ENCODE results near the gene RPS18. TPM values are rescaled to one million over a fixed set of nuclear protein-coding genes. Genes with fewer than 3 reads are reported as not detected.

The RPS18 gene
- total and polyA plus RNA-seq, 4 donors: 1,293 to 3,565 (median 1,656) TPM

- peak overlapping the region; percentile 95 for H3K27ac ChIP-seq (ENCODE audit: low read depth, low read length)
- peak overlapping the region; percentile 92 for H3K4me3 ChIP-seq (ENCODE audit: low read depth, low read length)
- H3K27me3 ChIP-seq (ENCODE audit: control insufficient read depth, insufficient read depth, low read length): no peaks in the 10 kb centered on the region
- peak in 2 of 6 donors; percentile 78 for DNase-seq (ENCODE audit: low read depth in 4 of 6, low spot score in 6 of 6)
- WGBS (ENCODE audit: insufficient coverage): under 1% methylated on average over 32 of the region's 33 CpGs
- H3K4me1 ChIP-seq (ENCODE audit: control insufficient read depth, insufficient read depth, low read length): peaks cover 46% of the 10 kb centered on the region
- no peaks in the 10 kb centered on the region for H3K9me3 ChIP-seq (ENCODE audit: control insufficient read depth, insufficient read depth, low read length)
- H3K36me3 ChIP-seq (ENCODE audit: control insufficient read depth, insufficient read depth, low read length): peaks cover 24% of the 10 kb centered on the region
These were observed 41.3 kb downstream of the RPS18 start for GRCh38 chr6:33313105-33313708.

DNA sequence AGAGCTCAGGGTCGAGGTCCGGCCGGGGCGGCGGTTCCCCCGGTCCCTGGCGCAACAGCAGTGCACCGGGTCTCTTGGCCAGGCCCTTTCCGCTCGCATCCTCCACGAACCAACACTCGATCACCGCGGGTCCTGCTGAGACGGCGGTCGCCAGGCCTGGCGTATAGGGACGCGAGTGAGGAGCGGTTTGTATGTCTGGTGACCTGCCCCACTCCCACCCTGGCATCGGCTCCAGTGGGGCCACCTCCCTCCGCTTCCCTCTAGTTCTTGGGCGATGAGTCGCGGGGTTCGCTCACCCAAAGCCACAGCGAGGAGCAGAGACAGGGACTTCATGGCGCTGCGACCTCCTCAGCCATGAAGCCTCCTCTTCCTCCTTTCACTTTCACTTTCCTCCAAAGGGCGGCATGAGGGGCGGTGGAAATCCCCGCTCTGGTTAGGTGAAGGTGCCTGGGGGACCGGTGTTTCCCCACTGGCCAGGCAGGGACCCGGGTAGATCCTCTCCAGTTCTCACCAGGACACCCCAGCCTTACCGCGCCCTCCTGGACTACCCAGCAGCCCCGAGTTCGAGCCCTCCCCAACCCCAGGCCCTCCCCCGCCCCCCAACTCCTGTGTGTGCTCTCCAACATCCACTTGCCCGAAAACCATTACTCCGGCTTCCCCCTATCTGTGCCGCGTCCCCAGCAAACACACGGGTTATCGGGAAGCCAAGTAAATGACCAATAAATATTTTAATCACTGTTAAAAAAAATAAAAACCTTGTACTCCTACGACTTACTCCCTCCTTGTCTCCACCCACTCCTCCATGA lies 42.0 kb downstream of the RPS18 start, which contains the start of gene TAPBP:
Gene TAPBP, minus strand, starts transcription at position 370 of the 806 bp plus-strand sequence. Its CDS starts 37 bp downstream, at position 333.
- no peaks in the 10 kb centered on the region for H3K9me3 ChIP-seq (ENCODE audit: control insufficient read depth, insufficient read depth, low read length)
- H3K27me3 ChIP-seq (ENCODE audit: control insufficient read depth, insufficient read depth, low read length): no peaks in the 10 kb centered on the region
- H3K4me1 ChIP-seq (ENCODE audit: control insufficient read depth, insufficient read depth, low read length): peaks cover 53% of the 10 kb centered on the region
- peak in 3 of 6 donors; percentile 50 to 76 (median 53) for DNase-seq (ENCODE audit: low read depth in 4 of 6, low spot score in 6 of 6)
- peaks cover 27% of the 10 kb centered on the region for H3K36me3 ChIP-seq (ENCODE audit: control insufficient read depth, insufficient read depth, low read length)
- peak within 1 kb of the TSS; percentile 95 for H3K27ac ChIP-seq (ENCODE audit: low read depth, low read length)
- under 1% methylated on average over 34 of the region's 47 CpGs for WGBS (ENCODE audit: insufficient coverage)
- peak within 1 kb of the TSS; percentile 92 for H3K4me3 ChIP-seq (ENCODE audit: low read depth, low read length)

GRCh38 chr6:33314515-33314942 lies 42.7 kb downstream of the RPS18 start:
- peaks cover 56% of the 10 kb centered on the region for H3K4me1 ChIP-seq (ENCODE audit: control insufficient read depth, insufficient read depth, low read length)
- peaks cover 33% of the 10 kb centered on the region for H3K36me3 ChIP-seq (ENCODE audit: control insufficient read depth, insufficient read depth, low read length)
- peak overlapping the region; percentile 95 for H3K27ac ChIP-seq (ENCODE audit: low read depth, low read length)
- H3K9me3 ChIP-seq (ENCODE audit: control insufficient read depth, insufficient read depth, low read length): no peaks in the 10 kb centered on the region
- H3K27me3 ChIP-seq (ENCODE audit: control insufficient read depth, insufficient read depth, low read length): no peaks in the 10 kb centered on the region
- peak overlapping the region; percentile 92 for H3K4me3 ChIP-seq (ENCODE audit: low read depth, low read length)
- WGBS (ENCODE audit: insufficient coverage): 38% methylated on average over 1 of the region's 10 CpGs
- DNase-seq (ENCODE audit: low read depth in 4 of 6, low spot score in 6 of 6): peak in 2 of 6 donors; percentile 31 to 73

DNA sequence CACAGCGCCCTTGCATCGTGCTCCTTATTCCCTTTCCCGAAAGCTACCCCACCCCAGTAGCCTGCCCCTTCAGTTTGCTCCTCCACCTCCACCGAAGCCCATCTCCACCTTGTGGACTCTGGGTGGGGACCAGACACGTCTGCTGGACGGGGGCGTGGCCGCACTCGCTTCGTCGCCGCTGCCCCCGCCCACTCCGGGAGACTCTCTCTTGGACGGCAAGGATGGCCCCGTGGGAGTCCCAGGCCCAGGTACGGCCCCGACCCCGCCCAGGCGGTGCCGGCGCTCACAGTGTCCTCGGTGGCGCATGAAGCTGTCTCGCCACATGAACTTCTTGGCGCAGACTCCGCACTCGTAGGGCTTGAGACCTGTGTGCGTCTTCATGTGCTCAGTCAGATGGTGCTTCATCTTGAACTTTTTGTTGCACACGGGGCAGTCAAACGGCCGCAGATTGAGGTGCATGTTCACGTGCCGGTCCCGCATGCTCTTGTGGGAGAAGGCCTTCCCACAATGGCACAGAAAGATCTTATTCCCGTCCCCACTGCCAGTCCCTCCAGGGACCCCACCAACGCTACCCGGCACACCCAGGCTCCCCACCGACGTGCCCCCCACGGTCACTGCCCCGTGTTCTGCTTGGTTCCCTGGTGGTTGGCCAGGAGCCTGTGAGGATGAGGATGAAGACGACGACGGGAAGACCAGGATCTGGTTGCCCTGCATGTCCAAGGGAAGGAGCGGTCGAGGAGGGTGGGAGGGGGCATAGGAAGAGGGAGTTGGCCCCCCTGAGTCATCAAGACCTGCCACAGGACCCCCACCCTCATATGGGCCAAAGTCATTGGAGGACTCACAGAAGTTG lies 43.3 kb downstream of the RPS18 start:
- H3K36me3 ChIP-seq (ENCODE audit: control insufficient read depth, insufficient read depth, low read length): peaks cover 40% of the 10 kb centered on the region
- peaks cover 56% of the 10 kb centered on the region for H3K4me1 ChIP-seq (ENCODE audit: control insufficient read depth, insufficient read depth, low read length)
- H3K9me3 ChIP-seq (ENCODE audit: control insufficient read depth, insufficient read depth, low read length): no peaks in the 10 kb centered on the region
- no peaks in the 10 kb centered on the region for H3K27me3 ChIP-seq (ENCODE audit: control insufficient read depth, insufficient read depth, low read length)
- DNase-seq (ENCODE audit: low read depth in 4 of 6, low spot score in 6 of 6): no peak
- 37% methylated on average over 41 of the region's 47 CpGs for WGBS (ENCODE audit: insufficient coverage)
- peak overlapping the region; percentile 92 for H3K4me3 ChIP-seq (ENCODE audit: low read depth, low read length)
- H3K27ac ChIP-seq (ENCODE audit: low read depth, low read length): peak overlapping the region; percentile 95

GRCh38 chr6:33315793-33316602 lies 44.1 kb downstream of the RPS18 start:
- Histone ChIP-seq H3K36me3 (ENCODE audit: control insufficient read depth, insufficient read depth, low read length) (peaks cover 47% of the 10 kb centered on the region), H3K9me3 (ENCODE audit: control insufficient read depth, insufficient read depth, low read length) (no peaks in the 10 kb centered on the region), H3K27ac (ENCODE audit: low read depth, low read length) (no peak overlapping the region), H3K4me1 (ENCODE audit: control insufficient read depth, insufficient read depth, low read length) (peaks cover 64% of the 10 kb centered on the region), H3K27me3 (ENCODE audit: control insufficient read depth, insufficient read depth, low read length) (no peaks in the 10 kb centered on the region), H3K4me3 (ENCODE audit: low read depth, low read length) (no peak overlapping the region)
- no peak for DNase-seq (ENCODE audit: low read depth in 4 of 6, low spot score in 6 of 6)
- whole genome bisulfite sequencing (ENCODE audit: insufficient coverage): 82% methylated on average over 12 of the region's 17 CpGs

DNA sequence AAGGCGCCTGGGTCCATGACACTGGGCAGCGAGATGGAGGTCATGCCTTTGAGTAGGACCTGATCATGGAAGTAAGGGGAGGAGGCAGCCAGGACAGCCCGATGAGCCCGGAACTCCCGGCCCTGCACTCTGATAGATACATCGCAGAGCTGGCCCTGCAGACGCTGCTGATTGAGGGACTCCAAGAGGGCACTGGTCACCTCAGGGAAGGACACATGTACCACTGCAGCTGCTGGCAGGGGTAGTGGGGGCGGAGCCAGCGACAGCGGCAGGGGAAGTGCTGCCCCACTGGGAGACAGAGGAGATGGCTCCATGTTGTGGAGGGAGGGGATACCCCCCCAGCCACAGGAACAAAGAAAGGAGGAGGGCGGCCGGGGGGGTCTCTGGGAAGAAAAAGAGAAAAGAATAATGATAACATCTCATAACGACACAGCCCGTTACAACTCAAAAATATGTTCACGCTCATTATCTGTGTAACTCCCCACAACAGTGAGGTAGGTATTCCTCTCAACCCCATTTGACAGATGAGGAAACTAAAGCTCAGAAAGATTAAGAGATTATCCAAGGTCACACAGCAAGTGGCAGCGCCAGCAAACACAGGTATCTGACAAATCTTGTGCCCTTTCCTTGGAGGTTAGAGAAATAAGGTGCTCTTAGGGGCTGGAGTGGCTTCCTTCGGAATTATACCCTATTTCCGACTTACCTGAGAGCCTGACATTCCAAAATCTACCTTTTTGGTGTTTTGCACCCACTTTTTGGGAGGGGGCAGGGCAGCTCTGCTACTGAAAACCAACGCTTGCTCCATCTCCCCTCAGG lies 44.9 kb downstream of the RPS18 start:
- Histone ChIP-seq H3K27ac (ENCODE audit: low read depth, low read length) (peak overlapping the region; percentile 57), H3K4me1 (ENCODE audit: control insufficient read depth, insufficient read depth, low read length) (peaks cover 72% of the 10 kb centered on the region), H3K9me3 (ENCODE audit: control insufficient read depth, insufficient read depth, low read length) (no peaks in the 10 kb centered on the region), H3K27me3 (ENCODE audit: control insufficient read depth, insufficient read depth, low read length) (no peaks in the 10 kb centered on the region), H3K4me3 (ENCODE audit: low read depth, low read length) (peak overlapping the region; percentile 56), H3K36me3 (ENCODE audit: control insufficient read depth, insufficient read depth, low read length) (peaks cover 50% of the 10 kb centered on the region)
- WGBS (ENCODE audit: insufficient coverage): 68% methylated on average over 13 of the region's 19 CpGs
- DNase-seq (ENCODE audit: low read depth in 4 of 6, low spot score in 6 of 6): no peak

DNA sequence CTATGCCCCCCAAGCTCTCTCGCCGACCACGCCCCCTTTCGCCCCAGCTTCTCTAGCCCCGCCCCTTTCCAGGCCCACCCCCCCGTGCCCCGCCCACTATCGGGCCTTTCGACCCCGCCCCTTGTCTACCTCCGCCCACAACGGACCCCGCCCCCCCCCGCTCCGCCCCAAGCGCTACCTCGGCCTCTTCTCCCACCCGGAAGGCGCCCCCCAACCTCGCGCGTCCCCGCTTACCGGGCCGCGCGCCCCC lies 45.5 kb downstream of the RPS18 start:
- H3K27ac ChIP-seq (ENCODE audit: low read depth, low read length): peak overlapping the region; percentile 85
- H3K27me3 ChIP-seq (ENCODE audit: control insufficient read depth, insufficient read depth, low read length): no peaks in the 10 kb centered on the region
- peaks cover 73% of the 10 kb centered on the region for H3K4me1 ChIP-seq (ENCODE audit: control insufficient read depth, insufficient read depth, low read length)
- no peak for DNase-seq (ENCODE audit: low read depth in 4 of 6, low spot score in 6 of 6)
- H3K36me3 ChIP-seq (ENCODE audit: control insufficient read depth, insufficient read depth, low read length): peaks cover 50% of the 10 kb centered on the region
- no peaks in the 10 kb centered on the region for H3K9me3 ChIP-seq (ENCODE audit: control insufficient read depth, insufficient read depth, low read length)
- WGBS (ENCODE audit: insufficient coverage): 0% methylated on average over 4 of the region's 27 CpGs
- H3K4me3 ChIP-seq (ENCODE audit: low read depth, low read length): peak overlapping the region; percentile 56

DNA sequence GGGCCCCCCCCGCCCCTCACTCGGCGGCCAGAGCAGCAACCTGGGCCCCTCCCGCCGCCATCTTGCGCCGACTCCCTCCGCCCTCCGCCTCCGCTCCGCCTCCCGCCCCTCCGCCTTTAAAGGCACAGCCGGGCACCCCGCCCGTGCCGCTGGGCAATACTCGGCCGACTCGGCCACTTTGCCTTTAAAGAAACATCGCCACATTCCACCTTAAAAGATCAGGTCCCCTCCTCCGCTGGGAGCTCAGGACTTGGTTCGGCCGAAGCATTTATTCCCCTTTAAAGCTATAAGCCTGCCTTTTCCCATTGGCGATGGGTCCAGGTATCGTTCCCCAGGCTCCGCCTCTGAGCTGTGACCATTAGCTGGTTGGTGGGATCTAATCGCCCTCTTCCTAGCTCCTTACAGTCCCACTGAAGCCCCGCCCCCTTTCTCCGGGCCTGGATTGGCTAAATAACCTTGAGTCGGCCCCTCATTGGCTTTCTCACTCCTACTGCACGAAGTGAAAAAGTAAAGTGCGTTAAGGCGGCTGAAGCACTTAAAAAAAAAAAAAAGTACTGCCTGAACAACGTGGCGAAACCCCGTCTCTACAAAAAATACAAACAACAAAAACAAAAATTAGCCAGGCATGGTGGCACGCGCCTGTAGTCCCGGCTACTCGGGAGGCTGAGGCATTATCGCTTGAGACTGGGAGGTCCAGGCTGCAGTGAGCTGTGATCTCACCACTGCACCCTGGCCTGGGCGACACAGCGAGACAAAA lies 46.0 kb downstream of the RPS18 start, which contains the start of gene ZBTB22:
Gene ZBTB22, minus strand, starts transcription at position 76 of the 757 bp plus-strand sequence. CDS start 828 bp downstream, outside the sequence.
- Histone ChIP-seq H3K4me1 (ENCODE audit: control insufficient read depth, insufficient read depth, low read length) (peaks cover 68% of the 10 kb centered on the region), H3K27me3 (ENCODE audit: control insufficient read depth, insufficient read depth, low read length) (no peaks in the 10 kb centered on the region), H3K4me3 (ENCODE audit: low read depth, low read length) (peak within 1 kb of the TSS; percentile 56), H3K36me3 (ENCODE audit: control insufficient read depth, insufficient read depth, low read length) (peaks cover 50% of the 10 kb centered on the region), H3K9me3 (ENCODE audit: control insufficient read depth, insufficient read depth, low read length) (no peaks in the 10 kb centered on the region), H3K27ac (ENCODE audit: low read depth, low read length) (peak within 1 kb of the TSS; percentile 85)
- under 1% methylated on average over 39 of the region's 44 CpGs for WGBS (ENCODE audit: insufficient coverage)
- peak; percentile 97 to 100 (median 99) for DNase-seq (ENCODE audit: low read depth in 4 of 6, low spot score in 6 of 6)
